Stimulated activated CD4-positive, alpha-beta T cell treated with anti-CD3 and anti-CD28 coated beads, Interleukin-1b, Interleukin-23, amount 100 ng/mL, for 48 hours (primary cell): ENCODE data around the gene CRY1.
"Not testable (repeated sequence)": the region's sequence is repeated elsewhere in the genome, so short reads cannot be mapped to it uniquely, and the experiment has no call there.

Experiments
- DNase-seq: peaks from one replicate; pipeline ENCODE4 v3.0.0-alpha.2; 2020

CRY1 gene

DNA sequence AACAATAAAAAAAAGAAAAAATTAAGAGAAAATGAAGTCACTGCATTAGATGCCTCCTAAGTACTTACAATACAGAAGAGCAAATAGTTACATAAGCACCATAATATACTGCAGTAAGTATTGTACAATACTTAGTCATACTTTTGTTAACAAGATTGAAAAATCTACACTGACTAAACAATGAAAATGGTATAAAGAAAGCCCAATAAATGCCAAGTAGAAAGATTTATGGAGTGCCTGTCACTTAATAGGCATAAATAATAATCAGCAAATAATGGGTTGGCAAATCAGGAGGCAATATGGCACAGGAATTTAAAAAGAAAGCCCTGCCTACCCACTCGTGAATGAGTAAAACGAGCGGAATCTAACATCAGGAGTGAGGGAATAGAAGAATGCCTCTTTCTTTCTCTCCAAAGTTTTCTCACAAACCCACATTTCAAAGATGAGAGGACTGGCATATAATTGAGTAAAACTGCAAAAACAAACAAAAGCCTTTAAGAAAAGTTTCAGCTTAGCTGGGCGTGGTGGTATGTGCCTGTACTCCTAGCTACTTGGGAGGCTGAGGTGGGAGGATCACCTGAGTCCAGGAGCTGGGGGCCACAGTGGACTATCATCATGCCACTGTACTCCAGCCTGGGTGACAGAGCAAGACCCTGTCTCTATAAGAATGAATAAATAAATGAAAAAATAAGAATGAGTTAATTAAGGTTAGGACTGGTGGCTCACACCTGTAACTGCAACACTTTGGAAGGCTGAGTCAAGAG, 36.1 kb downstream of the CRY1 start:
- DNase-seq = no peak

DNA sequence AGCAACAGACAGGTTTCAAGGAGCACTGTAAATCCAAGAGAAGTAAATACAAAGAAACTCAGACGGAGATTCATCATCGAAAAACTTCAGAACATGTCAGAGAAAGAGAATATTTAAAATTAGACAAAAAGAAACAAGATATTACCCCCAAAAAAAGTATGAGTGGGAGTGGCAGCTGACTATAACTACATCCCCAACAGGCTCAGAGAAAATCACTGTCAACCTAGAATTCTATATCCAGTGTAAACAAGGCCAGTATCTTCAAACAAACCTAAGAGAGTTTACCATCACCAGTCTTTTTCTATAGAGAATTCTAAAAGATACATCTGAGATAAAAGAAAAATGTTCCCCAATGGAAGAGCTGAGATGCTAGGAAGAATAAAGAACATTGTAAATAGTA, 39.6 kb downstream of the CRY1 start:
- DNase-seq = no peak

DNA sequence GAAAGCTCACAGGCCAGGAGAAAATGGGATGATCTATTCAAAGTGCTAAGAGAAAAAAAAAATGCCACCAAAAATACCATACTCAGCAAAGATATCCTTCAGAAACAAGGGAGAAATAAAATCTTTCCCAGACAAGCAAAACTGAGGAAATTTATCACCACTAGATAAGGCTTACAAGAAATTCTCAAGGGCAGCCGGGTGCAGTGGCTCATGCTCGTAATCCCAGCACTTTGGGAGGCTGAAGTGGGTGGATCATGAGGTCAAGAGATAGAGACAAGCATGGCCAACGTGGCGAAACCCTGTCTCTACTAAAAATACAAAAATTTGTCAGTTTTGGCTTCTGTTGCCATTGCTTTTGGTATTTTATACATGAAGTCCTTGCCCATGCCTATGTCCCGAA, 48.2 kb downstream of the CRY1 start:
- DNase-seq = no peak

DNA sequence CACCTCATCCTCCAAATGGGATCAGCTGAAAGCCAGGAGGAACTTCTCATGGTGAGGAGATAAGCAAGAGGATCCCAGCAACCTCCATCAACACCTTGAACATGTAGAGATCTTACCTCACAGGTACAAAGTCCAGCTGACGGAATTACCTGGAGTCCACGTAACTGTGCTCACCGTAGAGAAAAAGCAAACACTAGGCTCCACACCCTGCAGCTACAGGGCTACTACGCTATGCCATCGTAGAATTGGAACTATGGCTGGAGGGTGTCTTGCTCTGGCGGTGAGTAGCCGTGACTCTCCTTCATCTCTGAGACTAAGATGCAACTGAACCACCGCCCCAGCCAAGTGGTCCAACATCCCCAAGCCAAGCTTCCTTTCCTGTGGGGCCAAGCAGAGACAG, 50.5 kb downstream of the CRY1 start:
- no peak for DNase-seq

DNA sequence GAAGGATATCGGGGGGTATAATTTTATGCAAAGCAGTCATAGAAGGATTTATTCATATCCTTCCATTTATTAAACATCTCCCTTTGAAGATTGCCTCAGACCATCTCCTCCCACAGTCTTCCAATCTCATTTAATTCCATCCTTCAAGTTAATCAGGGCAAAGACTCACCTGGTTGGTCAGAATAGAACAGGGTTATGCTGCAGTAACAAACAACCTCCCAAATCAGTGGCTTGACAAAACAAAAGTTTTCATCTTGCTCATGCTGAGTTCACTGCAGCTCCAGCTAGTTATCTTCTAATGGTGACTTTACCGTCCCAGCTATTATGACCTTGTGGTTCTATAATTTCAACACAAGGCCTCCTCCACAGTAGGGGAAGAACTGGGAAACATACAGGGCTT, 57.6 kb downstream of the CRY1 start:
- DNase-seq = no peak

DNA sequence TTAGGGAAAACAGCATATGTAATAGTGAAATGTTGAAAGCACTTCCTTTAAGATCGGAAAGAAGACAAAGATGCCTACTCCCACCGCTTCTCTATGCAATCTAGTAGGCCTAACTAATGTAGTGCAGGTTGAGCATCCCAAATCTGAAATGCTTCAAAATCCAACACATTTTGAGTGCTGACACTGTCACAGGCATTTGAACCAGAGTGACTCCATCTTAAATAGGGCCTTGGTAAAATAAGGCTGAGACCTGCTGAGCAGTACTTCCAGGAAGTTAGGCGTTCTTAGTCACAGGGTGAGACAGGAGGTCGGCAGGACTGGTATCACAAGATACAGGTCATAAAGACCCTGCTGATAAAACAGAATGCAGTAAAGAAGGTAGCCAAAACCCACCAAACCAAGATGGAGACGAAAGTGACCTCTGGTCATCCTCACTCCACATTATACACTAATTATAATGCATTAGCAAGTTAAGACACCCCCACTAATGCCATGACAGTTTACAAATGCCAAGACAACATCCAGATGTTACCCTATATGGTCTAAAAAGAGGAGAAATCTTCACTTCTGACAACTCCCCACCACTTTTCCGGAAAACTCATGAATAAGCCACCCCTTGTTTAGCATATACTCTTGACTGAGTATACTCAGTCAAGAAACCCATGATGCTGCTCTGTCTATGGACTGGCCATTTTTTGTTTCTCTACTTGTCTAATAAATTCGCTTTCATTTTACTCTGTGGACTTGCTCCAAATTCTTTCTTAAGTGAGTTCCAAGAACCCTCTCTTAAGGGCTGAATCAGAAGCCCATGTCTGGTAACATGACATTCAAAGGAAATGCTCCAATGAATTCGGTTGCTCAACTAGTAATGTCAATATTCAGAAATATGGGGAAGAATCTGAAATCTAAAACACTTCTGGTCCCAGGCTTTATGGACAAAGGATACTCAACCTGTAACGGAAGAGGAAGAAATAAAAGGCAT, 59.3 kb downstream of the CRY1 start:
- DNase-seq = no peak

DNA sequence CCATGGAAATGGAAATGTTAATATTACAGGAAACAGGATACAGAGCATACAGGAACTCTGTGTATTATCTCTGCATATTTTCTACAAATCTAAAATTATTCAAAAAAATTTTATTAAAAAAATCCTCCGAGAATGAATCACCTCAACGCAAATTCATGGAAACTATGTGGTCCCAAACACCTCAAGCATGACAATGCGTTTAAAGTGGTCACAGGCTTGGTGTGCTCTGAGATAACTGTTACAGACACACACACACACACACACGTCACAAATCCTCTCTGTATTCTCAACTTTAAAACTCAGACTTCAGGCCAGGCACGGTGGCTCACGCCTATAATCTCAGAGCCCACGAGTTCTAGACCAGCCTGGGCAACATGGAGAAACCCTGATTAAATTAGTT, 61.1 kb downstream of the CRY1 start:
- DNase-seq = no peak

DNA sequence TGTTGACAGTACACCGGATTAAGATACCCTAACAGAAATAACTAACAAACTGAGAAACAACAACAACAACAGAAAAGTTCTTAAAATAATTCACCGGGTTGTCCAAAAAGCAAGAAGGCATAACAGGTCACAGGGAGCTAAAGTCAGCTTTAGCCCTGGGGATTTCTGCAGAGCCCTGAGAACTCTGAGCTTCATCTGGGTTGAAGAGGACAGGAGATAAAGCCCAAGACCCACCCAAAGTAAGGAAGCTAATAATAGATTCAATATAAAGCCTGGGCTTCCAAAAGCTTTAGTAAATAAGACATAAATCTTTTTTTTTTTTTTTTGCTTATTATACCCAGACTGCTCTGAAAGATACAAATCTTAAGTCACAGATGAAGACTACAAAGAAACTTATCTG, 62.3 kb downstream of the CRY1 start:
- no peak for DNase-seq

DNA sequence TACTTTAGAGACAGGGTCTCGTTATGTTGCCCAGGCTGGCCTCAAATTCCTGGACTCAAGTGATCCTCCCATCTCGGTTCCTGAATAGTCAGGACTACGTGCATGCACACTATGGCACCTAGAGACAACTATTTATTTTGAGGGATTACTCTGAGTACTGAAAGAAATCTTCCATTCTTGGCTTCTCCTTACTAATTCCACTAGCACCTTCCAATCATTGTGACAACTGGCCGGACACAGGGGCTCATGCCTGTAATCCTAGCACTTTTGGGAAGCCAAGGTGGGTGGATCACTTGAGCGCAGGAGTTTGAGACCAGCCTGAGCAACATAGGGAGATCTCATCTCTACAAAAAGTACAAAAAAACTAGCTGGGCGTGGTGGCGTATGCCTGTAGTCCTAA, 64.3 kb downstream of the CRY1 start:
- no peak for DNase-seq

DNA sequence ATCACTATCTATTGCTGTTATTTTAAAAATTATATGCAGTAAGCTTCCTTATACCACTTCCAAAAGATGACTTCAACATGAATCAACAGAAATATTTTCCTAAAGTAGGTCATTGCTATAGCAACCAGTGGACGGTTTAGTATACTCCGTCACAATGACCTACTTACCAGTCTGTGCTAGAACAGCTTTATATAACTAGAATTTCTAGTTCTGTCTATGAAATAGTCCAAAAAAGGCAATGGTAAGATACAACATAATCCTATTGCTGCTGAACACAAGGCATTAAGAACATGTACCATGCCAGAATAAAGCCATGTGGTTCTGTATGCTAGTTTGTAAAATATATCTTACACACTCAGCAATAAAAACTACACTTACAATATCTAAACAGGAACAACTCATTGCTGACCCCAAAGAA, 65.7 kb downstream of the CRY1 start:
- DNase-seq = no peak

DNA sequence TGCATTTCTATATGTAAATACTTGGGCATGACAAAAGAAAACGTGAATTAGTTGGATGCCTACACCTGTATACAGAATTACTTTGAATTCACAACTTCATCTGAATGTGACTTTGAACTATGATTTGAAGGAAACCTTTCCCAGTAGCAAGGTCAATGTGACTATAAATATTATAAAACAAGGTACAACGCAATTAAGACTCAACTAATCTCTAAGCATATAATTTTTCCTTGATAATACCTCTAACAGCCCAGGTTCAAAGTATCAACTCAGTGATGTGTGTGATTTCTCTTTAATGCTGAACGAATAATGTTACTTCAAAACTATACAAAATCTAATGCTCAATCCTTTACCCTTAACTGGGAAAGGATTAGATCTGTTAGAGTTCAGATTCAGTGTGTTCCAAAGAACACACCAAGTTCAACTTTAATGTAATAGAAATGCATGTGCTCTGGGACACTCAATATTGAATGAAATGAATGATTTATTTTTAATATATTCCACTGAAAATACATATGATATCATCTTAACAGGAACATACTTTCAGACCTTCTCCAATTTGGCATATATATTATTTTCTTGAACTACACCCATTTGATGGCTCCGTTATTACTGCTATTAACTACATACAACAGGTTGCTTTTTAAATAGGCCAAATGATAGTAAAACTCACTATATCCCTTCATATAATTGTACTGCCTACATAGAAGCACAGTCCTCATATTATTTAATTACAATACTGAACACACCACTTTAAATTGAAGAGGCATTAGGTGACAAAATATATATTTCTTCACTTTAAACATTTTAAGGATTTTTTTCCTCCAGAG, 66.3 kb downstream of the CRY1 start:
- DNase-seq = no peak

DNA sequence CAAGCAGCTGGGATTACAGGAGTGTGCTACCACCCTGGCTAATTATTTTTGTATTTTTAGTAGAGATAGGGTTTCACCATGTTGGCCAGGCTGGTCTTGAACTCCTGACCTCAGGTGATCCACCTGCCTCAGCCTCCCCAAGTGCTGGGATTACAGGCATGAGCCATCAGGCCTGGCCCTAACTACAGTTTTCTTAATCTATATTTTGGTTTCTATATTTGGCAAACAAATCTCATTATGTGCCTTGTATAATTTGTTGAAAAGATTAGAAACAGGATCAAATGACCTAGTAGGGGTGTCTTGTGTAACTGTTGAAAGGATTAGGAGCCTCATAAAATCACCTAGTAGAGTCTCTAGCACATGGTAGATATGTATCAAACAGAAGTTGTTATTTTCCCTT, 67.0 kb downstream of the CRY1 start:
- DNase-seq = not testable (repeated sequence)

DNA sequence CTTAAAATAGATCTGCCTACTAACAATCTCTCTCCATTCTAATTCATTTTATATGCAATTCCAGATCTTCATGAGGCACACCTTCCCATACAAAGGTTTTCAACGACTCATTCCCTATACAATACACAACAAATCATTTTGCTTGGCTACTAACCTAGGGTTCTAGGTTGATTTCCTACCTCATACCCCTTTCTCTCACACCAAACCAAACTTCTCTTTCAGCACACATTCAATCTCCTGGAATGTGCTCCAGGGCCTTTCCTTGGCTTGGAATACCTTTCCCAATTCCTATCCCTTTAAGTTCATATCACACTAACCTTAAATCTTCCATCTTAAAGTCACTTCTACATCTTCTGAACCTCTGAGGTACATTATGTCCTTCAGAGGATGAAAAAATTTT, 67.7 kb downstream of the CRY1 start:
- DNase-seq = no peak

DNA sequence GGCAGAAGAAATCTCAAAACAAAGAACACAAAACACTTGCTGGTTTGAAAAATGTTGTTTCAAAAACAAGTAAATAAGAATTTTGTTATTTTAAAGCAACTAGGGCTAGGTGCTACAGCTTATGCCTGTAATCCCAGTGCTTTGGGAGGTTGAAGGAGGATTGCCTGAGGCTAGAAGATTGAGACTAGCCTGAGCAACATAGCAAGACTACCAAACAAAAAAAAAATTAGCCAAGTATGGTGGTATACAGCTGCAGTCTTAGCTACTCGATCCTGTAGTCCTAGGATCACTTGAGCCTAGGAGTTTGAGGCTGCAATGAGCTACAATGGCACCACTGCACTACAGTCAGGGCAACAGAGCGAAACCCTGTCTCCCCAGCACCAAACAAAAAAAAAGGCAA, 73.8 kb downstream of the CRY1 start:
- no peak for DNase-seq

DNA sequence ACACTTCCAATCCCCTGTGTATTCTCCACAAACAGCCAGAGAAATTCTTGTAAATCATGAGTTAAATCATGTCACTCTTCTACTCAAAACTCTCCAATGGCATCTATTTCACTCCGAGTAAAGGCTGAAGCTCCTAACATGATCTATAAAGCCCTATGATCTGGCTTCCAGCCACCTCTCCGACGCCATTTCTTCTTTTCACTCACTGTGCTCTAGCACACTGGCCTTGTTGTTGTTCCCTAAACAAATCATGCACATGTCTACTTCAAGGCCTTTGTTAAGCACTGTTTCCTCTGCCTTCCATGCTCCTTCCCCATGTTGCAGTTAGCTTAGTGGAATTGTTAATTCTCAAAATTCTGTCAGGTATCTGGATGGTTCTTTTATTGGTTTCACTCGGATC, 76.3 kb downstream of the CRY1 start:
- no peak for DNase-seq

DNA sequence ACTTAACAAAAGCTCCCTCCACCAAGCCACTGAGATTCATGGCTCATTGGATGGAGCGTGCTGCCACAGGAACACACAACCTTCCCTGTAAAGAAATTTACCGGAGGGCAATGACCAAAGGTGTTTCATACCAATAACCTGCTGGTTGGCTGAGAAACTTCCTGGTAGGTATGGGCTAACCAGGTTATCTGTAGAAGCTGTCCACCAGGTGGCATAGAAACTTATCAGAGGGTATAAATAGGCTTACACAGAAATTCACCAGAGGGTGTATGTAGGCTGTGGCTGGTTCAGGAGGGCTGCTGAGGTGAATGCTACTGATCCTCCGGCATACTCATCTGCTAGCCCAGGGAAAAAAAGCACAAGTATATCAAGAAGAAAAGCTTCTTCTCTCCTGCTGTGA, 79.3 kb downstream of the CRY1 start:
- DNase-seq = no peak

DNA sequence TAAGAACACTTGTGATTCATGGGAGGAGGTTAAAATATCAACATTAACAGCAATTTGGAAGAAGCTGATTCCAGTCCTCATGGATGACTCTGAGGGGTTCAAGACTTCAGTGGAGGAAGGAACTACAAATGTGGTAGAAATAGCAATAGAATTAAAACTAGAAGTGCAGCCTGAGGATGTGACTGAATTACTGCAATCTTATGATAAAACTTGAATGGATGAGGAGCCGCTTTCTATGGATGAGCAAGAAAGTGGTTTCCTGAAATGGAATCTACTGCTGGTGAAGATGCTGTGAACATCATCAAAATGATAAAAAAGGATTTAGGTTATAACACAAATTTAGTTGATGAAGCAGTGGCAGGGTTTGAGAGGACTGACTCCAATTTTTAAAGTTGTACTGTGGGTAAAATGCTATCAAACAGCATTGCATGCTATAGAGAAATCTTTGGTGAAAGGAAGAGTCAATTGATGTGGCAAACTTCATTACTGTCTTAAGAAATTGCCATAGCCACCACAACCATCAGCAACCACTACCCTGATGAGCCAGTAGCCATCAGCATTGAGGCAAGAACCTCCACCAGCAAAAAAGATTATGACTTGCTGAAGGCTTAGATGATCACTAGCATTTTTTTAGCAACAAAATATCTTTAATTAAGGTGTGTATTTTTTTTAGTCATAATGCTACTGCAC, 80.5 kb downstream of the CRY1 start:
- no peak for DNase-seq

DNA sequence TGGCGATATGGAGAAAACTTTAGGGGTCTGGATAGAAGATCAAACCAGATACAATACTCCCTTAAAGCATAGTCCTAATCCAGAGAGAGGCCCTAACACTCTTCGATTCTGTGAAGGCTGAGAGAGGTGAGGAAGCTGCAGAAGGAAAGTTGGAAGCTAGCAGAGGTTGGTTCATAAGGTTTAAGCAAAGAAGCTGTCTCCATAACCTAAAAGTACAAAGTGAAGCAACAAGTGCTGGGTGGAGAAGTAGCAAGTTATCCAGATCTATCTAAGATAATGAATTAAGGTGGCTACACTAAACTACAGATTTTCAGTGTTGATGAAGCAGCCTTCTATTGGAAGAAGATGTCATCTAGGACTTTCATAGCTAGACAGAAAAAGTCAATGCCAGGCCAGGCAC, 81.8 kb downstream of the CRY1 start:
- DNase-seq = no peak

DNA sequence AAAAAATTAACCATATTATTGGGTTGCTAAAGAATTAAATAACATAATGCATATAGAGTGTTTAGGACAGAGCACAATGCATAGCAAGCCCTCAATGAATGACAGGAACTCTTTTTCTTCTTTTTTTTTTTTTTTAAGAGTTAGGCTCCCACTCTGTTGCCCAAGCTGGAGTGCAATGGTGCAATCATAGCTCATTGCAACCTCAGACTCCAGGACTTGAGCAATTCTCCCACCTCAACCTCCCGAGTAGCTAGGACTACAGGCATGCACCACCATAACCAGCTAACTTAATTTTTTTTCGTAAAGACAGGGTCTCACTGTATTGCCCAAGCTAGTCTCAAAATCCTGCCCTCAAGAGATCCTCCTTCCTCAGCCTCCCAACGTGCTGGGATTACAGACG, 85.9 kb downstream of the CRY1 start:
- DNase-seq = no peak

DNA sequence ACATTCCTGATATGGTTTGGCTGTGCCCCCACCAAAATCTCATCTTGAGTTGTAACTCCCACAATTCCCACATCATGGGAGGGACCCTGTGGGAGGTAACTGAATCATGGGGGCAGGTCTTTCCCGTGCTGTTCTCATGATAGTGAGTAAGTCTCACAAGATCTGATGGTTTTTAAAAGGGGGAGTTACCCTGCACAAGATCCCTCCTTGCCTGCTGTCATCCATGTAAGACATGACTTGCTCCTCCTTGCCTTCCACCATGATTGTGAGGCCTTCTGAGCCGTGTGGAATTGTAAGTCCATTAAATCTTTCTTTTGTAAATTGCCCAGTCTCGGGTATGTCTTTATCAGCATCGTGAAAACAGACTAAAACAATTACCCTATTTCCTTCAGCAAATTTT, 90.7 kb downstream of the CRY1 start:
- not testable (repeated sequence) for DNase-seq

DNA sequence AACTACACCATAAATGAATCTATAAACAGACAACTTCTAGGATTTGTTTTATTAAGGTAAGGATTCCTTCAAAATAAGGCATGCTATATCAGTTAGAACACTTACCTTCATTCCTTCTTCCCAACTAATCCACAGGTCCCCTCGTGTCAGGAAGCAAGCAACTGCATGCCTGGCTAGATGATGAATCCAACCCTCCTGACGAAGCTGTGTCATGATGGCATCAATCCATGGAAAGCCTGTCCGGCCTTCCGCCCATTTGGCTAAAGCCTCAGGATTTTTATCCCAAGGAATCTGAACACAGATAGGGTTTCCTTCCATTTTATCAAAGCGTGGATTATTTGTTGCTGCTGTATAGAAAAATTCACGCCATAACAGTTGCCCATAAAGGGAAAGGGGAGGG, 93.9 kb downstream of the CRY1 start:
- DNase-seq = no peak

DNA sequence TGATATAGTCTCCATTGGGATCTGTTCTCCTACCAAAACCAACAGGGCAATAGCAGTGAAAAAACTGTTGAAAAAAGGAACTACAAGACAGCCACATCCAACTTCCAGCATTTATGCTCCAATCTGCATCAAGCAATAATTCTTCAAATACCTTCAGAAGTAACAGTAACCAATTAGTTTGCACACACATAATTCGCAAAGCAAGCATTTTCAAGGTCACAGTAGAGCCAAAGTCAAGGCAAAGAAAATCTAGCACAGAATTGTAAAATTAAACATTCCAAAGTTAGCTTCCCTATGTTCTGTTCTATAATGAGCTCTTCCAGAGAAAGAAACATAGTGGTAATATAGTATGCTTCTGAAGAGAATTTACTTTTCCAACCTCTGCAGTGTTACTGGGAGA, 95.4 kb downstream of the CRY1 start:
- DNase-seq = no peak

DNA sequence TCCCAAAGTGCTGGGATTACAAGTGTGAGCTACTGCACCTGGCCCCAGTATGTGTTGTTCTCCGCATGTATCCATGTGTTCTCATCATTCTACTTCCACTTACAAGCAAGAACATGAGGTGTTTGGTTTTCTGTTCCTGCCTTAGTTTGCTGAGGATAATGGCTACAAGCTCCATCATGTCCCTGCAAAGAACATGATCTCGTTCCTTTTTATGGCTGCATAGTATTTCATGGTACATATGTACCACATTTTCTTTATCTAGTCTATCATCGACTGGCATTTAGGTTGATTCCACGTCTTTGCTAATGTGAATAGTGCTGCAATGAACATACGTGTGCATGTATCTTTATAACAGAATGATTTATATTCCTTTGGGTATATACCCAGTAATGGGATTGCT, 97.2 kb downstream of the CRY1 start:
- DNase-seq = not testable (repeated sequence)
